Activated CD8-positive, alpha-beta memory T cell treated with anti-CD3 and anti-CD28 coated beads for 1 hour (primary cell): ENCODE data around the gene MX2.

Experiments used
- DNase-seq, 2 donors: peaks; one replicate each; pipeline ENCODE4 v3.0.0-alpha.2; 2020; ENCODE audit warnings: low read depth in 1 of 2; ENCODE audit errors: extremely low read depth in 1 of 2

MX2 gene

DNA sequence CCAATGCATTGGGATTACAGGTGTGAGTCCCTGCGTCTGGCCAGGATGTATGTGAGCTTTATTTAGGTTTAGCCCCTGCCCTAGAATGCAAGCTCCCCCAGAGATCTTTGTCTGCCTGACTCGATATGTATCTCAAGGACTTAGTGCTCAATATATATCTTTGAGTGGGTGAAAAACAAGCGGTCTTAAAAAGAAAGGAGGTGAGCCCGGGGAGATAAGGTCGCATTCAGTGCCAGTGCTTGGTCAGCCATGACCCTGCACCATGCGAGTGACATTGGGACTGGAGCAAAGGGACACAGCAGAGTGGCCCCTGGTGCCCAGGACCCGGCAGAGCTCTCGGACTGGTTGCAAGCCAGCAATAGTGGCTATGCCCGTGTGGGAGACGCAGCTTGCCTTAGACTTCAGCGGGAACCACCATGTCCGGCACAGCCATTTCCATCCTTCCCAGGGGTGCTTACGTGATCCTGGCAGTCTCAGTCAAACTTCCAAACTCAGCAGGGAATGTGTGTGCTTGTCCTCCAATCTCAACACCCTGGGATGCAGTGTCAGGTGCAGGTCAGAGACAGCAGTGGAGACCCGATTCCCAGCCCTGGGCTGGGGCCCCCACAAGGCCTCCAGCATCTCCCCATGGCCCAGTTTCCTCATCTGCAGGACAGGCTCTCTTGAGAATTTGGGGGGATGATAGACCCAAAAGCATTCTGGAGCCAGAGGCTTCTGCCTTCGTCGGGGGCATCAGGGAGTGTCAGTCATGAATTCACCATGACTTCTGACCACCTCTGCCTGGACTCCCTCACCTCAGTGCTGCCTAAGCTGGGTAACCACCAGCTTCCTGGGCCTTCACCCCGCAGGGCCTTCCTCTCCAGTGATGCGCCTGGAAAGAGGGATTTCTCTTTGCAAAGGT is 1.8 kb downstream of the MX2 start:
- DNase-seq, result no peak

GRCh38 chr21:41364308-41364707 is 2.5 kb downstream of the MX2 start:
- DNase-seq, result no peak

DNA sequence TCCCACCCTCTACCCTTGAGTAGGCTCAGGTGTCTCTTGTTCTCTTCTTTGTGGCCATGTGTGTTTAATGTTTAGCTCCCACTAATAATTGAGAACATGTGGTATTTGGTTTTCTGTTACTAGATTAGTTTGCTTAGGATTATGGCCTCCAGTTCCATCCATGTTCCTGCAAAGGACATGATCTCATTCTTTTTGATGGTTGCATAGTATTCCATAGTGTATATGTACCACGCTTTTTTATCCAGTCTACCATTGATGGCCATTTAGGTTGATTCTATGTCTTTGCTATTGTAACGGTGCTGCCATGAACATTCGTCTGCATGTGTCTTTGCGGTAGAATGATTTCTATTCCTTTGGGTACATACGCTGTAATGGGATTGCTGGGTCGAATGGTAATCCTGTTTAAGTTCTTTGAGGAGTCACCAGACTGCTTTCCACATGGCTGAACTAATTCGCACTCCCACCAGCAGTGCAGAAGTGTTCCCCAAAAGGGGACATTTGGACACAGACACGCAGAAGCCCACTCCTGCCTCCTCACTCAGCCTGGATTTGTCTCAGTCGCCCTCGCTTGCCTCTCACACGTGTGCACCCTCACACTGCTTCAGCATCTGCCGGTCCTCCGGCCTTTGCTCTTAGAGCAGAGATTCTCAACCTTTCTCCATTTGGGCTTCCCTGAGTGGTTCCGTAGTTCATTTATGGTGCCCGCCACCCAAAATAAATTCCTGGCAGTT is 3.7 kb downstream of the MX2 start:
- DNase-seq, result no peak

GRCh38 chr21:41366522-41367151 is 4.8 kb downstream of the MX2 start:
- DNase-seq, result no peak

DNA sequence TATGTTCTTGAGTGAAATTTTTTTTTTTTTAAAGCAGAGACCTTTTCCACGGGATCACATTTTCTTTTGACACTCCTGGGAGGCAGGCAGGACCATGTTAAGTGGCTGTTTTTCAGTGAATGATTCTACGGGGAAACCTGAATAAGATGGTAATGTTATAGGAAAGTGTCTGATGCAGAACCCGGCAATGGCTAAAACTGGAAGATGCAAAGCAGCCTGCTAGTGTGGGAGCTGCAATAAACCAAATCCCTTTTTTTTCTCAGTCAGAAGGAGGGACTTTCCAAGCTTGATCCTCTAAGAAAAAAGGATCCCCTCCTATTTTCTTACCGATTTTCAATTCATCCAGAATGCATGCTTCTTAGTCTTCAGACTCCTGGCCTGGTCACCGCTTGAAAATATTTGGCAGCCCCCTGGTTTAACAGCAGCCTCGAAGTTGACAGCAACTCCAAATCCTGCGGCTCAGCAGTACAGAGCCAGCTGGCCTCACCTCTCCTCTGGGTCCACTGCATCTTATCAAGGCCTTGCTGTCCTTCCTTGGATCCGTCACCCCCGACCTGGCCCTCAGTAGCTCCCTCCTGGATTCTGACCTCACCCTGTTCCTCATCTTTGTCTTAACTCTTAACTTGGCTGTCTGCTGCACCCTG is 5.6 kb downstream of the MX2 start:
- DNase-seq, result no peak

- no peak for DNase-seq
These were observed 6.3 kb downstream of the MX2 start for GRCh38 chr21:41367945-41368734.

GRCh38 chr21:41368735-41369104 is 6.9 kb downstream of the MX2 start:
- DNase-seq, result no peak

GRCh38 chr21:41369105-41369919 is 7.5 kb downstream of the MX2 start:
- no peak for DNase-seq

GRCh38 chr21:41369920-41370839 is 8.4 kb downstream of the MX2 start:
- DNase-seq, result no peak

DNA sequence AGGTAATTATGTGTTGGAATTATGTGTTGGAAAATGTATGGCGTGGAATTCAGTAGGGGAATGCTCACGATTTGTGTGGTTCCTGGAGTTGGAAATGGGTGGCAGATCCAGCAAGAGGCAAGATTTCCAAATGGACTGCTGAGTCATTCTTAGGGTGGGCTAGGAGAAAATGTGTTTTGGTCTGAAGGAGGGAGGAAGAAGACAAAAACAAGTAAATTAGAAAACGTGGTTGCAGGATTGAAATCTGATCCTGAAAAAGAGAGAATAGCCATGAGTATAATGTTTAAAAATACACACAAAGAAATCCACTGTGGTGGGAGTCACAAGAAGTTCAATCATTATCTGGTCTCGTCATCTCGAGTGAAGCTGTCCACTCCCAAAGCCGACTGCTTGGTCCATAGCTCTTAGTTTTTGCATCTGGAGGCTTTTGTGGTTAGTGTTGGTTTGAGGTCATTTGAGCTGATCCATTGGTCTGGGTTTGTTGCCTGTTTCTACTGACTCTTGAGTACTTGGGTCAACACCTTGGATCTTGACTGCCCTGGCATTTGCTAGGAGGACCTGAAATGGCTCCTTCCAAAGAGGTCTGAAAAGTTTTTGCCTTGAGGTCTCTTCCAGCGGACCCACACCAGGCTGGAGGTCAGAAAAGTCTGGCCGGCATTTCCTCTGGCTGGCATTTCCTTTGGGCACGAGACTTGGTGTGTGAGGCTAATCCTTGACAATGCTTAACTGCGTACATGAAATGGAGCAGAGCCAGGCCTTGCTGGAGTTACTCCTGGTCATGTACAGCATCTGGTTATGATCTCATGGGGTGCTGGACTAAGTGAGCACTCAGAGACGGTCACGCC is 9.2 kb downstream of the MX2 start:
- DNase-seq, result no peak

DNA sequence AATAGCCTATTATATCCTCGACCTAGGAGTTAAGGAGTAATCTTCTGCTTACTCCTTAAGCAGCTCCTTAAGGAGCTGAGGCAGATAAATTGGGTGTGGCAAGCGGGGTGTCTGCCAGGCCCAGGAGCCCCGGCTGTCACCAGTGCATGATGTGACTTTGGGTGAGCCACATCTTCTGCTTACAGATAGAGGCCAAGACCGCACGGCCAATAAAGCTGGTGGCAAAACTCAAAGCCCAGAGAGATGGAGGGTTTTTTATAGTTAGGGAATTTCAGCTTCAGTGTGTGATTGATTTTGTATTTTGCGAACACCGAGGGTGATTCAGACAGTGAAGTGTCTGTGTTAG is 9.8 kb downstream of the MX2 start:
- no peak for DNase-seq

DNA sequence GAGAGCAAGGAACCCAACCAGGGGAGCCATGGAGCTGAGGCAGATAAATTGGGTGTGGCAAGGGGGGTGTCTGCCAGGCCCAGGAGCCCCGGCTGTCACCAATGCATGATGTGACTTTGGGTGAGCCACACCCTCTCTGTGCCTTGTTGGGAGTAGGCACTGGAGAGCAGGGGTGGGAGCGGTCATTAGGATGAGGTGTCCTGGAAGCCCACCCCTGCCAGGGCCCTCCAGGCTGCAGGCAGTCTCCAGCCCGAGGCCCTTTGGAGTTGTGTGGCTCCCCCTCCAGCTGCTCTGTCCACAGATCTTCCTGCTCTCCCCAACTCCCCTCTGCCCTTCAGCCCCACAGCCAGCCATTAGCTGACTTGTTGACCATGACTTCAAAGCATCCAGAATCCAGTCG is 11.4 kb downstream of the MX2 start:
- DNase-seq, result no peak

DNA sequence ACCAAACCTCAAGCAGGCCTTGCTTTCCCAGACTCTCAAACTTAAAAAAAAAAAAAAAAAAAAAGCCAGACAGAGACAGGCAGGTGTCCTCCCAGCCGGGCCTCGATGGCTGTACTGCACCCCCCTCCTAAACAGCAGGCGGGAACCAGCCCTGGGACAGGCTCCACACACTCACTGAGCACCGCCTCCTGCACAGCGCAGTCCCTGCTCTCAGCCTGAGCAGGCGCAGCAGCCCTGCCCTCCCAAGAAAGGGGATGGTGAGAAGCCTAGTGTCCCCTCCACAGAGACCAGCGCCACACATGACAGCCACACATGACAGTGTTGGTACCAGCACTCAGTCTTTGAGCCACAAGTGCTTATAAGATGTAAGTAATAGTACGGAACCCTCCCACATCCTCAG is 11.9 kb downstream of the MX2 start:
- DNase-seq, result no peak

DNA sequence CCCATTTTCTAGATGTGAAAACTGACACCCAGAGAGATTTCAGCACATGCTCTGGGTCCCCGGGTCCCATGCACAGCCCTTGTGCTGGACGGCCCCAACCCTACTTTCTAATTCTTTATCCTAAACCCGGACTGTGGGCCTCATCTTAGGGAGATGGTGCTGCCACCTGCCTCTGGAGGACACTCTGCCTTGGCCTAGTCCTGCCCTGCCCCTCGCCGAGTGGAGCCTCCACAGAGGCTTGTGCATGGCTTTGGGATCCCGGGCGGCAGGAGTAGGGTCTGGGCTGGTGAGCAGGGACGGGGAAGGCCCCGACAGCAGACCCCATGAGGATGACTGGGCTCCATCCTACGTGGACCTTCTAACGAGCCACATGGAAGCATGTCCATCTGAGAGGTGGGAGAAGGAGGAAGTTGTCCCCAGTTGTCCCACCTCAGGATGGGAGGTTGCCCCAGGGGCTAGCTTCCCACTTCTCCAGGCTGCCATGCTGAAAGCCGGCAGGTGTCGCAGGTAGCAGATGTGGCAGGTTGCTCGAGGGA is 12.4 kb downstream of the MX2 start:
- no peak for DNase-seq

GRCh38 chr21:41374867-41375533 is 13.2 kb downstream of the MX2 start:
- no peak for DNase-seq

DNA sequence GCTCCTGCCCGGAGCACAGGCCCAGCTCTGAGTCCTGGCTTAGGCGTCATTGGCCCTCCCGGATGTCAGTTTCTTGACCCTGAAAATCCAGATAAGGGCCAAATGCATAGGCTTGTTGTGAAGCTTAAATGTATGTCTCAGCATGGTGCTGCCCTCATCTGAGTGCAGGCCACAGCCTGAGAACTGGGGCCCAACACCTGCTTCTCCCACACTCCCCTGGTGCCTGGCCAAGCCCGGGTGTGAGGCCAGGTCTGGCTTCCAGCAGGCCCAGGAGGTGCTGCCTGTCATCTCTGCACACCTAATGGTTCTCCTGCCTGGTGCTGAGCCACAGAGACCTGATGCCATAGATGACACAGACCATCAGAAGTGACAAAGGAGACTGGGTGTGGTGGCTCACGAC is 14.0 kb downstream of the MX2 start:
- DNase-seq, result no peak

DNA sequence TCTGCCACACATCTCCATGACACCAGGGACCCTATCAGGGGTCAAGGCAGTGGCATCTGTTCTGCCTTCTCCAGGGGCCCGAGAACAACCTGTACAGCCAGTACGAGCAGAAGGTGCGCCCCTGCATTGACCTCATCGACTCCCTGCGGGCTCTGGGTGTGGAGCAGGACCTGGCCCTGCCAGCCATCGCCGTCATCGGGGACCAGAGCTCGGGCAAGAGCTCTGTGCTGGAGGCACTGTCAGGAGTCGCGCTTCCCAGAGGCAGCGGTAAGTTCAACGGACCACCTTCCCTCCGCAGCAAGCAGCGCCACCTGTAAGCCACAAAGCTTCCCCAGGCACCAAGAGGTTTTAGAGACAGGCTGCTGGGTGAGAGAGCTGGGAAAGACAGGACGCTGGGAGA is 15.9 kb downstream of the MX2 start:
- DNase-seq, result no peak
